ENCODE results near the gene SLC4A4.
"Not testable (repeated sequence)": the region's sequence is repeated elsewhere in the genome, so short reads cannot be mapped to it uniquely, and the experiment has no call there.

SLC4A4 gene

DNA sequence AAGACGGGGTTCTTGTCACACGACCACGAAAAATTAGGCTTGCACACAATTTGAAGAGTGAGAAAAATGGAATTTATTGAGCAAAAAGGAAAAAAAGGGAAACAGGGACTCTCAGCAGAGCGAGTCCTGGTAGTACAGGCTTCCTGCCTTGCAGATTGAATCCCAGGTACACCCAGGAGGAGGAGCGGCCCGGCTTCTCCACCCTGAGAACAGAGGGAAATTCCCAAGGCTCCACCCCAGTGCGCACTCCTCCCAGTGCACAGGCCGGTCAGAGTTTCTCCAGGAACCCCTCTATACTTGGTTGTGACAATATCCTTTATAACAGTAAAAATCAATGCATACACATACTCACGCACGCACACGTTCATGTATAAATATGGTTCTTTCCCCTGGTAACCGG, 22.0 kb downstream of the SLC4A4 start:
- no peak for DNase-seq

DNA sequence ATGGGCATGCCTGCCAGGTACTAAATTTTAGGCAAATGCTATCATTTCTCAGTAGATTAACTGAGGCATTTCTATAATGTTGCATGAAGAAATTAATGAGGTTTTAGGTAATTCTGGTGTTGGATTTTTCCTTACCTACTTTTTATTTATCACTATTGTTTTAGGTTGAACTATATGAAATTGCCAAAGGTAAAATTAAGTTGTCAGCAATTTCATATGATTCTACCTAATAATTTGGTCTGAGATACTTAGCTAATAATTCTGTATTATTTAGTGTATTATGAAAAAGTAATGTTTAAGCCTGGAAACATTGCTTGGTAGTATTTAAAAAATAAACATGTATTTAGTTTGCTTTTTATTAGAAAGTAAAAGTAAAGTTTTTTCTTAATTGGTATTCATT, 22.7 kb downstream of the SLC4A4 start:
- no peak for DNase-seq

DNA sequence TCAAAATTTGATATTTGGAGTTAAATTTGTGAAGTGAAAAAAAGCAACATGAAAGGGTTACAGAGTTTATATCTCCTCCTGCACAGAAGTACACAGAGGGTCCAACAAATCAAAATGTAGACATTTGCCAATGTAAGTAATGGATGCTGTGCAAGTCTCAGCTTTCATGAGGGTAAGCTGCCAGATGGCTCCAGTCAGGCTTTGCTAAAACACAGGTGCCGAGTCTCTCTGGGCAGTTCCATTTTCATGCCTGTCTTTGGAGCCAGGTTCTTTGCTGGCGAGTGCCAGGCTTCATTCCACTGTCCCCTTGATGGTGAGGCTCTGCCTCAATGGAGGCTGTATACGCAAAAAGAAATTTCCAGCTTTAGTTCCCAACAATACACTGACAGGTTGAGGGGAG, 27.9 kb downstream of the SLC4A4 start:
- no peak for DNase-seq

DNA sequence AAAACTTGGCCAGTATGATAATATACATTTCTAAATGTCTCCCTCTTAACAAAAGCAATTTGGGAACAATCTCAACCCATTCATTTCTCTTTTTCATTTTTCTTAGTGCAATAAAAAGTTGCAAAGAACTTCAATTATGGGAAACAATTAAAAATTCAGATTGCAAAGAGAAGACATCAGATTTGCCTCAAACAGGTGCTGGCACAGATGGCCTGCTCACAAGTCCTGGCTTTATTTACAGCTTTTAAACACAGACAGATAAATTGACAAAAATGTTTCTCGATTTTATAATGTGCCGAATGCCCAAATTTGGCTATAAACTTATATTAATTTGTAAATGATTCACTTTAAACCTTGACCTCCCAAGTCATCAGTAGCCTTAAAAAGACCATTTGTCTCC, 28.7 kb downstream of the SLC4A4 start:
- no peak for DNase-seq

DNA sequence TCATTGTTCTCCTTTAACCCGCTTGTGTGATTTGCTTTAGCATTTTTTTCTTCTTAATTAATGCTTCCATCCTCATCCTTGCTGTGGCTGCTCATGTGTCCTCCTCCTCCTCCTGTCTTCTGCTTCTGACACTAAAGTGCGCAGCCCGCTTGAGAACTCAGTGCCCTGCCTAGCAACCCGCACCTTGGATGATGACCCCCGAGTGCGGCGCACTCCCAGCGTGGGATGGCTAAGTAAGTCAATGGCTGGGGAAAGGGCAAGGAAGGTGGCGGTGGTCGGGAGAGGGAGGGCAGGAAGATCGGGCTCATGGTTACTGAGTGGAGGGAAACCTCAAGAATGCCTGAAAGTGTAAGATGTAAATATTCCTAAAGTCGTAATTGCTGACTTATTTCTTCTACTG, 30.1 kb downstream of the SLC4A4 start:
- no peak for DNase-seq

DNA sequence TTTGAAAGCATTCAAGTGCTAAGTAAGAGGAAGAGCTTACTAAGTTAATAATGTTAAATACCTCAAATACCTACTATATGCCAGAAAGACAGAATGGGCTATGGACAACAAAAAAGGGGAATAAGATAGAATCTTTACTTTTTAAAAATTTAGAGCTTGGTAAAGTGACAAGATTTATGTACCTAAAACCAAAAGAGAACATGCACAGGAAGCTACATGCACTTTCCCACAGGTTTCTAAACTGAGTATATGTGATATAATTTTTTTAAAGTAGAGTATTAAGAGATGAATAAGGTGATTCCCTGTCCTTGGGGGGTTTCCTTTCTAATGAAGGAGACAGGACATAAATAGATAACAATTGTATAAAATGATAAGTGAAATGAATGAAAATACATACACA, 30.7 kb downstream of the SLC4A4 start:
- DNase-seq: no peak

DNA sequence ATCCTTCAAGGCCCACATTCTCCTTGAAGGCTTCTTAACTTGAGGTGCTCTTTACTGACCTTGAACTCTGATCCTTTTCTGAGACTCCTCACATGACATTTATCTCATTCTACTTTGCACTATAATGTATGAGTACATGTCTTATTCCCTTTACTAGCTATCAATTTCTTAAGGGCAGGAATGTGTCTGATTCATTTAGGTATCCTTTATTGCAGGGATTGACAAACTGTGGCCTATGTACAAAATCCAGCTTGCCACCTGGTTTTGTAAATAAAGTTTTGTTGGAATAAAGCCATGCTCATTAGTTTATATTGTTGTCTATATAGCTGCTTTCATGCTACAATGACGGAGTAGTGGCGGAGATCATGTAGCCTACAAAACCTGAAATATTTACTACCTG, 36.7 kb downstream of the SLC4A4 start:
- no peak for DNase-seq

DNA sequence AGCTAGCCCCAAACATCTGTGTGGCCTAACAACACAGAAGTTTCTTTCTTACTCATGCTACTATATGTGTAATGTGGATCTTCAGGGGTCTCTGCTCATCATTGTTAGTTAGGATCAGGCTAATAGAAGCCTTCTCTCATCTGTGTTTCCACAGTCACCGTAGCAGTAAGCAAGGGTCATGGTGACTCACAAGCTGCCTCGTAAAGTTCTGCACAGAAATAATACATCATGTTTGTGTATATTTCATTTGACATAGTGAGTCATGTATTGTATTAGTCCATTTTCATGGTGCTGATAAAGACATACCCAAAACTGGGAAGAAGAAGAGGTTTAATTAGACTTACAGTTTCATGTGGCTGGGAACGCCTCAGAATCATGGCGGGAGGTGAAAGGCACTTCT, 38.7 kb downstream of the SLC4A4 start:
- no peak for DNase-seq

DNA sequence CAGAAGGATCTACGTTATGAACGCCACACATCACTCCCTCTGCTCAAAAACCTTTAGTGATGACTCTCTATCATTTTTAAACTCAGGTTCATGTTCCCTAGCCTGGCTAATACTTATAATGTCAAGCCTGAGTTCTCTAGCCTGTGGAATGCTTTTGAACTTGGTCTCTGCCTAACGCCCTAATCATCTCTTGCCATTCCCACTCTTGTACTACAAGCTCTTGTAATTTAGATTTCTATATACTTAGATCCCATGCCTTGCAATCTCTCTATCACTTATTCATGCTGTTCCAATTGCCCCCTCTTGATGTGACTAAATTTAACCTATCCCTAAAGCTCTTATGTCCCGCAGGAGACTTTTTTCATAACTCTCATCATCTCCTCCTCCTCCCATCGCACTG, 40.3 kb downstream of the SLC4A4 start:
- DNase-seq: no peak

DNA sequence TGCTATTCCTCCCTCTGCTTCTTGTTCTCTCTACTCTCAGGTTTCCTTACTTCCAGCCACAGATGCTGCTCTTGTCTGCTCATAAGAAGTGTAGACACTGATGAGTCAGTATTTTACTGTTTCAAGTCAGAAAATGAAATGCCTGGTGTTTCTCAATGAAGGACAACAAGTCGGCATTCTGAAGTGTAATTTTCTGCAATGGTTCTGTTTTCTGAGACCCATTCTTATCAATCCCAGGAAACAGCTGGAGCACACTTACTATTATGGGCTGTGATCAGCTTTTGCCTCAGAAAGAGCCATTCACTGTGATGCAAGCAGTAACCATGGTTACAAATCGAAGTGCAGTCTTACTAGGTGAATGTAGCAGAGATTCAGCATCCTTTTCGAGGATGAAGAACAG, 42.0 kb downstream of the SLC4A4 start:
- DNase-seq: no peak

DNA sequence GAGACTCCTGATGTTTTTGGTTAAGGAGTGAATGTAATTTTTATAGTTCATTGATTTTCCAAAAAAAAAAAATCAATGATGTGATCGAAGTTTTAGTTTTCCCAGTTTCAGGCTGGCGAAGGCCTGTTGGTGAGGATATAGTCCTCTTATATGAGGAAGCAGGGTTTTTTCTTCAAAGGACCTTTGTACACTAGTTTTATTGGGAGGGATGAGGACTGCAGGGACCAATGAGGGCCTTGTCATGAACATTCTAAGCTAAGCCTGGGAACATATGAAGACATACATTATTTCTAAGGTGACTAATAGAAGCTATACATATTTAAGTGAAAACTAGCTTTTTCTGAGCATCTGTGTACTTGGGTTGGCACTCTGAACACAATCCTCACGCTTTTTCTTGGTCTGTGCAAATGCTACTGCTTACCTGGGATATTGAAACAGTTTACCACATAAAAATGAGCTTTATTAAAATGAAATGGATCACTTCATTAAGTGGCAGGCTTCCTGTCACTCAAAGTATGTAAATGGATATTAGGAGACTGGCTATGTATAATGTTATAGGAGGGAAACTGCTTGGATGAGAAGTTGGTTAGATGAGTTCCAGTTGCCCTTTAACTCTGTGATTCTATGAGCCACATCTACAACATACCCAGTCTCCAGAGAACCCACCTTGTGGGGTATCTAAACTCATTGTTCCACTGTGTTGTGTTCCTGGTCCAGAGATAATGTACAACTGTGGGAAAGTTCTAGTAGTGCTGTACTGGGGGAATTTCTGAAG, 43.5 kb downstream of the SLC4A4 start:
- no peak for DNase-seq

DNA sequence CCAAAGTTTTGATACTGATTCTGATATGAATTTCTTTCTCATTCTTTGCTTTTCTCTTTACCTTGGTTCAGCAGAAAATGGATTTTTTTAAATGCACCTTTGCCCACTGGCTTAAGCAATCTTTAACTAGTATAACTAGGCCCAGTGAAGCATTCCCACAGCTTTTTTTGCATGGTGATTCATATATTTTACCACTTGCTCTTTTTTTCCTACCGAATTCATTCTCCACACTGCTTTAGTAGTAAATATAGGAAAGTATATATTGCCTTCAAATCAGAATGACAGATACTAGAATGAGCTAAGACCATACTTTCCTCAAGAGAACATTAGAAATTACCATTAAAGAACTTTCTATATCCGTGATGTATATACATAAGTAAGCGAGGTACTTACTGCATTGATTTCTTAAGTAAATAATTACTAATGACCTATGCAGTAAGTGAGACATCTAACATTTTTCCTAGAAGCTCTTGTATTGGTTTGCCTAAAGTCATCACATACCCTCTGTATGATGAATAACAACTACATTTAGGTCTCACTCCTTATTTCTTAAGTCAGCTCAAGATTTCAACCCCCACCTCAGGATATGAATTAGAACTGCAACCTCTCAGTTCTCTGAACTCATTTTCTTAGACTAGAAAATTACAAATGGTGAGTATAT, 44.2 kb downstream of the SLC4A4 start:
- DNase-seq: no peak

DNA sequence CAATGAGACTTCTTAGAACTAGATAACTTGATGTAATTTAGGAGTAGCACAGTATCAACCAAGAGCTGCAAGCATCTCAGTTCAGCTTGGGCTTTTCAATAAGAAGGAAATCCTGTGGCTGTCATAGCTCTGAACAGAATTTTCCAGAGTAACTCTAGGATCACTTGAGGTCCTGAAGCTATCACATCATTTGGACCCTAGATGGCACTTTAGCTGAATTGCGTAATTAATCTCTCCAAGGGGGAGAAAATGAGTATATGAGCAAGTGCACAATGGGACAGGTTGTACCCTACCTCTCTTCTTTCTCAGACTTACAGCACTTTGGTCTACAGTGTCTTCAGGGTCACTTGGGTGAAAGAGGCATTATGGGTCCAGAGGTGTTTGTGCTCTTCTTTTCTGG, 45.2 kb downstream of the SLC4A4 start:
- no peak for DNase-seq

DNA sequence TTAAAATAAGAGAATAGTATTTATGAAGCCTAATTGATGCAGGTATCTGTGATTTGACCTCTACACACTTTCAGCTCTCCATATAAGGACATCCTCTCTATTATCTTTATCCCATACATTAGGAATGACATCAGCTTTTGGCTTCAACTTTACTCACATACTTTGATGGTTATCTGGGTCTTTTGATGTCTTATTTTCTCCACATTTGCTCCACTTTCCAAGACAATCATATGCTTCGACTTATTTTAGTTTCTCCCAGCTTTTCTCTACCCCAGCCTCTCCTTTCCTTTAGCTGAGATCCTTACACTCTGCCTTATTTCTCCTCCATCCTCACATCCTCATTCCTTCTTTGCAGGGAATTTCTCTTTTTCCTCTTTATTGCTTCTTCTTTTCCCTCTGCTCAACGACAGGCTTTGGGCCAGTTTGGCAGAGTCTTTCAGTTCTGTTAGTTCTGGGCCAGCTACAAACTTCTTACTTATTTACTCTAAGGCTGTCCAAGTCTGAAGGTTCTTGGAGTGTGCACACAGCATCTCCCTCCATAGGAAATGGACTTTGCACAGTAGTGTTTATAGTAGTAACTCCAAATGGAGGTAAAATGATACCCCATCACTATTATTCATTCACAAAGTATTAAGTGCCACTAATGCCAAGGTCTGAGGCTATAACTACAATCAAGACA, 50.5 kb downstream of the SLC4A4 start:
- no peak for DNase-seq

DNA sequence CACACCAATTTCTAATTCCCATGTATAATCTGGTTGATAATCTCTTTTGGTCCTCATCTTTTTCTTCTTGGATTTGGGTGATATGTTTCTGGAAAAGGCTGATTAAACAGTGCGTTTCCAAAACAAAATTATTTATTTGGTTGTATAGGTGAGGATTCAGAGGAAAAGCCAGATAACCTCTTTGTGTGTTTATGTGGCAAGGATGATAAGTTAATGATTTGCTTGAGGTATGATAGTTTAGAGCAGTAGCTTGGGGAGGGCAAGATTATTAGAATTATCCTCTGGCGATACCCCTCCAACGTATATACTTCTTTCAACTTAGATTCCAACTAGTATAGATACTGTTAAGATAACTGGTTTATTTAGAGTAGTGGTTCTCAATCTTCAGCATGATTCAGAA, 53.3 kb downstream of the SLC4A4 start:
- DNase-seq: no peak

DNA sequence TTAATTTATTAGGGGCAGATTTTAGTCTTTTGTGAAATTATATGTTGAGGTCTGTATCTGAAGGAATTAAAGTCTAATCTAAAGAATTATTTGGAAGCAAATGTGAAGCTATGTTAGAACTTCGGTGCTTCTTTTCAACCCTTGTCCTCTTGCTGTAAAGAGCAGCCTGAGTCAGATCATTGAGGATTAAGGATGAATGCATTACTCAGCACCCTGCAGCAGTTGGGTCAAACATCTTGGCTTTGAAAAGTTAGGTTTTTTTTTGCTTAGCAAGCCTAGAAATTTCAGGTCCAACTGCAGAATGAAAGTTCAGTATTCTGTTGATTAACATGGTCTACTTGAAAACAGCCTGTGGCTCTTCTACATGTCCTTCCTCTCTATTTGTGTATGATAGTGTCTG, 57.6 kb downstream of the SLC4A4 start:
- no peak for DNase-seq

DNA sequence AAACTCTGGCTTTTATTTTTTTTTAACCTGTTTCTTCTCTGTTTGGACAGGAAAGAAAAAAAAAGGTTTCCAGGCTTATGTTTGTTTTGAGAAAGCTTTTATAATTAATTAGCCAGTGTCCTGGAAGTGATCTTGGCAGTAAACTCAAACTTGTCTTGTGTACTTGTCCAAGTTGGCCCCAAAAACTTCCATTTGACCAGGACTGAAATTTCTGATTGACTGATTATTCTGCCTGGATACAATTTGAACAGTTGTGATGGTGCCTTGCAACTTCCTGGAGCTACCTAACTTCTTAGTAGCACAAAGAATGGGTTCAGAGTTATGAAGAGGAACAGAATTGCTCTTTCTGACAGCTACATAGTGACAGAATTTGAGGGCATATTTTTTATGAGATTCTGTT, 62.0 kb downstream of the SLC4A4 start:
- no peak for DNase-seq

DNA sequence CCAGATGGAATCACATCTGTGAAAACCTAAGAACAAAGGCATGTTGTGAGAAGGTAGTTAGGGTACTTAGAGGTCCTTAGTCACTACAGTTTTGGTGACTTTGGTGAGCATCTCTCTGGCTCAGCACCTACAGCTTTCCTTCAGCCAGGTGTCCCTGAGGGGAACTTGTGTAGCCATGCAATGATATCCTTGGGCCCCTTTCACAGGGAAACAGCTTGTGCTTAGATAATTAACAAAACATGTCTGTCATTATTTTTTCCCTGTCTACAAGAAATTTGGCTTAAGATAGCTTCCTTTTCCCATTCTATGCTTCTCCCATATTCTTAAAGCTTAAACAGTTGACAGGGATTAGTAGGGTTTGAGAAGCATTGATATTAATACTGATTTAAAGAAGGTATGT, 63.8 kb downstream of the SLC4A4 start:
- DNase-seq: no peak

DNA sequence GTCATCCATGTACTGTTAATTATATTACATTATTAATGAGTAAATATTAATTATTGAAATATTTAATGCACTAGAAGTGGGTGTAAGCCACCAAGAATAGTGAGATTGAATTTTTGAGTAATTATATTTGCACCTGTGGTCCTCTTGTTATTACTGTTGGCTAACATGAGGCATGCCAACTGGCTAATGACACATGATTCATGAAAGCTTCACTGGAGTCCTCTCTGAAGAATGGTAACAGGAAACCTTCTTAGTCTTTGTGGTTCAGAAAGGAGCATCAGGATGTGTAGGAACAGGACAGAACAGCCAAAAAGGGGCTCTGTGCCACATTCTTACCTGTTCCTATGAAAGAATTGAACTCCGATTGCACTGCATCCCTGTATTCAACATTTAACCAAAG, 65.2 kb downstream of the SLC4A4 start:
- no peak for DNase-seq

DNA sequence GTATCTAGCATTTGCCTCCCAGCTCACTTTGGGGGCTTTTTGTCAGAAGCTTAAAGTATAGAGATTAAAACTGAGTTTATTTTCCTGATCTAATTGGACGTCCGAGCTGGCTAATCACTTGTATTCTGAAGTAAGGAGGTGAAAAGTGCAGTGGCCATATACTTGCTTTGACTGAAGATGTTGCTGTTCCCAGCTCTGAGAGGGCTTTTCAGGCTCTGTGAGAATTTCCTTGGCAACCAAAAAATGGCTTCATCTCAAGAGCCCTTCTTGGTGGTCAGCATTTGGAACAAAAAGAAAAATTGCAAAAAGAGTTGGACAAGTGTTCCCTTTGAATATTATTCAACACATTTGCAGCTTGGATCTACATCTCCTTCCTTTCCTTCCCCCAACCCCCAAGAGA, 67.0 kb downstream of the SLC4A4 start:
- DNase-seq: no peak

DNA sequence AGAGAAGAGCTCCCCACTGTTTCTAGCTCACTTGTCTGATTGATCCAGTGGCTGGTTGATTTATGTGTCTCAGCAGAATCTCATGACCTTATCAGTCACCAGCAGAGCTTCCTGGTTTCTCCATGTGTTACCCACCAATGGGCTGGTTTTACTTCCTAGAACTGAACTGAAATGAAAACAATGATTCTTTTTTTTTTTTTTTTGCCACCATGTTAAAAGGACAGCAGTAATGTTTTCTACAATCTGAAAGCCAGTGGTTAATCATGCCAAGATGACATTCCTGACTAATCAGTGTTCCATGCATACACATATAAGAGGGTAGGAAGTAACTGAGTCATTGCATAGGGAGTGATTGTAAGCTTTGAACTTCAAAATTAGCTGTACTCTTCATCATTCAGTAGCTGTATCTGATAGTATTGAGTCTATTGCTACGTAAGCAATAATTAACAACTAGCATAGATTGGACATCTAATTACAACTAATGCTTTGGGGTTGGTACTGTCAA, 67.7 kb downstream of the SLC4A4 start:
- DNase-seq: no peak

DNA sequence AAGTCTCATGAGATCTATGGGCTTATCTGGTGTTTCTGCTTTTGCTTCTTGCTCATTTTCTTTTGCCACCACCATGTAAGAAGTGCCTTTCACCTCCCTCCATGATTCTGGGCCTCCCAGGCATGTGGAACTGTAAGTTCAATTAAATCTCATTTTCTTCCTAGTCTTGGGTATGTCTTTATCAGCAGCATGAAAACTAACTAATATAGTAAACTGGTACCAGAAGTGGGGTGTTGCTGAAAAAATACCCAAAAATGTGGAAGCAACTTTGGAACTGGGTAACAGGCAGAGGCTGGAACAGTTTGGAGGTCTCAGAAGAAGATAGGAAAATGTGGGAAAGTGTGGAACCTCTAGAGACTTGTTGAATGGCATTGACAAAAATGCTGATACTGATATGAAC, 70.1 kb downstream of the SLC4A4 start:
- DNase-seq: not testable (repeated sequence)

DNA sequence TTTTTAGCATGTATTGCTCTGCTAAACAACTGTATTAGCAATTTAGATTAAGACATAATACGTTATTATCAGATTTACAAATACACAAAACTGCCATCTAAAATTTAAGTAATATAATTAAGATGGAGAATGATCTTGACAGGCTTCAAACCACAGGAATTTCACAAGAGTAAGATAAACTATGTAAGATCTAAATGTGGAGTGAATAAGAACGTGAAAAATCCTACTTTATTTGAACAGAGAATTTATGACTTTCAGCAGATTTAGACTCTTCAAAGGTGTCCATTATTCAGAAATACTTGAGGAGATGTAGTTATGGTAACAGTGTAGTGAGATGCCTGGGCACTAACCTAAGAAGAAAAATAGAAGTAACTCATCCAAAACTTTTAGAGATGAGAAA, 73.2 kb downstream of the SLC4A4 start:
- DNase-seq: no peak

DNA sequence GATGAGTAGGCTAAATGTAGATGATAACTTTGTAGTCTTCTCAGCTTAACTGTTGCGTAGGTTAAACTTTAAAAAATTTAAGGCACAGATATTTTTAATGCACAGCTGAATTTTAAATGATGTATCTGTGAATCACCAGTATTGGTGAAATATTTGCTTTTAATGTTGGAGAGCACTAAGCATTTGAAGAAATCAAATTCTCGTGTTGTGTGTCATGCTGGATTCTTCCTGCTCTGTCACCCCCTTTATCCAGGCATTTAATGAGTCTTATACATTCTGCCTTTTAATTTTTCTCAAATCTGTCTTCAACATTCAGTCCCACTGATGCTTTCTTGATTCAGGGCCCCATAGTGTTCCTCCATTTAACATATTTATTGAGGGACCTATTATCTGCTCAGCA, 76.7 kb downstream of the SLC4A4 start:
- no peak for DNase-seq
